Hematopoietic multipotent progenitor cell treated with erythropoietin and hydrocortisone succinate and interleukin-3 and kit ligand, for 4 days (in vitro differentiated cells): ENCODE data around the gene PHLDB1.

ENCODE experiments used
- DNase-seq: peaks from one replicate; pipeline ENCODE4 v3.0.0-alpha.2; 2015

Gene PHLDB1

GRCh38 chr11:118640332-118641154 lies 33.1 kb downstream of the PHLDB1 start:
- DNase-seq, result peak; percentile 44

- DNase-seq, result no peak
These were observed 34.1 kb downstream of the PHLDB1 start for GRCh38 chr11:118641397-118642019.

- DNase-seq, result no peak
These were observed 36.0 kb downstream of the PHLDB1 start for GRCh38 chr11:118643142-118643994.

GRCh38 chr11:118643995-118644345 lies 36.6 kb downstream of the PHLDB1 start:
- no peak for DNase-seq

GRCh38 chr11:118644496-118644895 lies 37.1 kb downstream of the PHLDB1 start:
- no peak for DNase-seq

GRCh38 chr11:118645066-118645715 lies 37.8 kb downstream of the PHLDB1 start:
- no peak for DNase-seq

GRCh38 chr11:118646393-118646792 lies 39.0 kb downstream of the PHLDB1 start:
- no peak for DNase-seq

GRCh38 chr11:118648291-118648690 lies 40.9 kb downstream of the PHLDB1 start:
- DNase-seq, result no peak

GRCh38 chr11:118649941-118650340 lies 42.5 kb downstream of the PHLDB1 start:
- DNase-seq, result no peak

- no peak for DNase-seq
These were observed 43.0 kb downstream of the PHLDB1 start for GRCh38 chr11:118650366-118650765.

GRCh38 chr11:118651820-118652219 lies 44.4 kb downstream of the PHLDB1 start:
- no peak for DNase-seq

- peak; percentile 49 for DNase-seq
These were observed 45.3 kb downstream of the PHLDB1 start for GRCh38 chr11:118652681-118653181.

- DNase-seq, result no peak
These were observed 46.4 kb downstream of the PHLDB1 start for GRCh38 chr11:118653684-118654390.

- DNase-seq, result no peak
These were observed 48.2 kb downstream of the PHLDB1 start for GRCh38 chr11:118655486-118656190.

- DNase-seq, result no peak
These were observed 49.2 kb downstream of the PHLDB1 start for GRCh38 chr11:118656563-118657165.

GRCh38 chr11:118657238-118657637 lies 49.8 kb downstream of the PHLDB1 start:
- no peak for DNase-seq

GRCh38 chr11:118657709-118658428 lies 50.5 kb downstream of the PHLDB1 start:
- no peak for DNase-seq

- DNase-seq, result no peak
These were observed 51.3 kb downstream of the PHLDB1 start for GRCh38 chr11:118658429-118659313.

- peak; percentile 94 for DNase-seq
These were observed 52.0 kb downstream of the PHLDB1 start for GRCh38 chr11:118659314-118659952.
